DLD1 (cell line): ENCODE results near the gene ZNF136.

Source experiments
- in situ Hi-C: cut with HindIII; loops from 2 replicates; pipeline ENCODE4 v1.10.0; 2017; ENCODE audit warnings: low sequenced_read_pairs

Gene ZNF136

DNA sequence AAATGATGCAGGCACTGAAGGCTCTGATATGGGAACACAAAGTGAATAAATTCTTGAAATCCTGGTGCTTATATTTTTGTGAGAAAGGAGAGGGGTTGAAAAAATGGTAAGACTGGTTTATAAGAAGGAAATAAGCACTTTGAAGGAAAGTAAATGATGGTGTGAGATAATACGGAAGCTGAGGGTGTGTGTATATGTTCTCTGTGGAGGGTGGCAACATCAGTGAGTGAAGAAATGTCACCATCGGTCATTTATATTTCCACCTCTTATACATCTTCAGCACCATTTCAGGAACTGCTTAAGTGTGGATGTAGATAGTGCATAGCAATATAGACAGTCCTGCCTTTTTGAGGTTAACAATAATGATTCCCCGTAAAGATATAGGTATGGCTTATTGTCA, 17.5 kb downstream of the ZNF136 start:
- in situ Hi-C loops, result no loop called here

DNA sequence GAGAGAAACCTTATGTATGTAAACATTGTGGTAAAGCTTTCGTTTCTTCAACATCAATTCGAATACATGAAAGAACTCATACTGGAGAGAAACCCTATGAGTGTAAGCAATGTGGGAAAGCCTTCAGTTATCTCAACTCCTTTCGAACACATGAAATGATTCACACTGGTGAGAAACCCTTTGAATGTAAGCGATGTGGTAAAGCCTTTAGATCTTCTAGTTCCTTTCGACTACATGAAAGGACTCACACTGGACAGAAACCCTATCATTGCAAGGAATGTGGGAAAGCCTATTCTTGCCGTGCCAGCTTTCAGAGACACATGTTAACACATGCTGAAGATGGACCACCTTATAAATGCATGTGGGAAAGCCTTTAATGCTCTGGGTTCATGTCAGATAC, 24.7 kb downstream of the ZNF136 start:
- in situ Hi-C loops, result no loop called here

DNA sequence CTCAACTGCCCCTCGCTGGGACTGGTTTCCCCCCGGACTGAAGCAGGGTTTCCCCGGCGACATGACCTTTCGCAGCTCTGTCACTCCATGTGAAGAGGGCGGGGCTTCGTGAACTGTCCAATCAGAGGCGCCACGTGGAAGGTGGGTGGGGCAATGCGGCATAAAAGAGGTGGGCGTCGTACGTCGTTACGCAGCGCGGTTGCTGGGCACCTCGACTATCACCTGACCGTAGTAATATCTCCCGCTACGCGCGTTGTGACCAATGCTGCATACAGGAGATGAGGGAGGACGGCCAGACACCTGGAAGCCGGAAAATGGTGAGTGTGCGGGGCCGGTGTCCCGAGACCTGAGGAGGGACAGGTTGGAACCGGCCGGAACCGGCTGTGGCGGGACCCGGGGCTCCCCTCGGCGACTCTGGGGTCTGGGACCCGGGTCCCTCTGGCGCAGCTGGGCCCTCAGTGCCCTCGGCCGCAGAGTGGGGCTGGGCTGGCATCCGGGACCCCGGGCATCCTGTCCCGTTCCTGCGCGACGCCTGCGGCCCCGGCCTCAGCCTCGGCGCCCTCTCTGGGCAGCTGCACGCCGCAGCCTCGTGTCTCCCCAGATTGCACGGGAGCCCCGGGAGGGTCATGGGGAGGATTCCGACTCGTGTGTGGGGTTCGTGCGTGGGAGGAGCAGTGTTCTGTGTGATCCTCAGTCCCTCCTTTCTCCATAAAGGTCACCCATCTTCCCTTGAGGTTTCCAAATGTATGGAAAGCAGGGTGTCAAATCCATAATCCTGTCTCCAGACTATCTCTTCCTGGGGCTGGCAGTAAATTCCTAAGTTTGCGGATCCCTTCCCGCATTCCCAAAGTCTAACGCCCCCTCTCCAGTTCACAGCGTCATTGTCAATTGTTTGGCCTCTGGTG, 32.2 kb downstream of the ZNF136 start:
- in situ Hi-C loops, result no loop called here

DNA sequence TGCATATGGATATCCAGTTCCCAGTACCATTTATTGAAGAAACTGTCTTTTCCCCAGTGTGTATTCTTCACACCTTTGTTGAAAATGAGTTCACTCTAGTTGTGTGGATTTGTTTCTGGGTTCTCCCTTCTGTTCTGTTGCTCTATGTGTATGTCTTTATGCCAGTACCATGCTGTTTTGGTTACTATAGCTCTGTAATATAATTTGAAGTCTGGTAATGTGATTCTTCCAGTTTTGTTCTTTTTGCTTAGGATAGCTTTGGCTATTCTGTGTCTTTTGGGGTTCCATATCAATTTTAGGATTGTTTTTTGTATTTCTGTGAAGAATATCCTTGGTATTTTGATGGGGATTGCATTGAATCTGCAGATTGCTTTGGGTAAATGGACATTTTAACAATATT, 35.2 kb downstream of the ZNF136 start:
- in situ Hi-C loops, result no loop called here

DNA sequence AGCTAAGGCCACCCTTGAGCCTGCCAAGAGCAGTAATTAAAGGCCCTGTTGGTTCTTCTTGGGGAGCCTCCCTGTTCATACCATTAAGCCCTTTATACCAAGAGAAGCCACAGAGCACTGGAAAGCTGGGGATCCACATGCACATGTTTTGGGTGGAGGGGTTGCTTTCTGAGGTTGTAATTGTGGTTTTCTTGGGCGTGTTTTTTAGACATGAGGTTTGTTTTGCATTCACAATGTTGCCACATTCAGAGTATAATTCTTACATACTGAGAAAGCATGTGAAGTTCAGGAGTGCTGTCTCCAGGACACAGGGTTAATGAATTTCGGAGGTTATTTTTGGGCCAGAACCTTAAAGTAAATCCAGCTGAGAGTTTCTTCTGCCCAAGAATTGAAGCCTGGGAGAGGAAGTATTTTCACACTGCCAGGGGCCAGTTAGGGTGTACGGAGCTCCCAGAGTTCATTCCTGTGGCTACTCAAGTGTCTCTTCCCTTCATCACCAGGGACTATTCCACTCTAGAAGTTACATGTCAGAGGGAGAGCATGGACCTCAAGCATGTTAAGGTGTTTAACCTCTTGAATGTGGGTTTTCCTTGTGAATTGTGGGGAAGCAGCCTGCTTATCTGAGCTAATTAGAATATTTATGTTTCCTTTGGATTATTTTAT, 37.0 kb downstream of the ZNF136 start:
- in situ Hi-C loops, result no loop called here

DNA sequence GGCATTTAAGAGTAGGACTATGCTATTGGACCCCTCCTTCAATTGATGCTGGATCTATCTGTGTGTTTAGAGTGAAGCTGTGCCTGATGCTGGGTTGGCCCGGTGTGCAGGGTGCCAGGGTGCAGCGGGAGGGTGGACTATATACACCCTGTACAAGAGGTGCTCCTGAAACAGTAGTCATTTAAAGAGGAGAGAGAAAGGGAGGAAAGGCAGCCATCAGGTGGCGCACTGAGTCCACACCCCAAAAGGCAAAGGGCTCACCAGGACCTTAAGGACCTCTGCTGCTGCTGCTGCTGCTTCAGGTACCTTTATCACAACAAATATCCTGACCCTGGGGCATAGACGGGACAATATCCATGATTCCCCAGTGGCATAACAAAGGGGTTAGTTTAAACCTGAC, 39.4 kb downstream of the ZNF136 start:
- in situ Hi-C loops, result no loop called here

DNA sequence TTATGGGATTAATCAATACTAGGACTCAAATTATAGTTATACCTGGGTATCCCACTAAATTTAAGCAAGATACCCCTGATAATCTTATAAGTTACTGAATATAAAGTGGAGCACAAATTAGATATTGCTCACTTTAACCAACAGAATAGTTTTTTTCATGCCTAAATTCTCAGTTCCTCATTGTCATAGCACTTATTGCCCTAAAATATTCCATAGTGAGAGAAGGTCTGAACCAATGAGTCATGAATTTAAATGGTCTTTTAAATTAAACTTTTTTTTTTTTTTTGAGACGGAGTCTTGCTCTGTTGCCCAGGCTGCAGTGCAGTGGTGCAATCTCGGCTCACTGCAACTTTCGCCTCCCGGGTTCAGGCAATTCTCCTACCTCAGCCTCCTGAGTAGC, 42.4 kb downstream of the ZNF136 start:
- in situ Hi-C loops, result no loop called here

DNA sequence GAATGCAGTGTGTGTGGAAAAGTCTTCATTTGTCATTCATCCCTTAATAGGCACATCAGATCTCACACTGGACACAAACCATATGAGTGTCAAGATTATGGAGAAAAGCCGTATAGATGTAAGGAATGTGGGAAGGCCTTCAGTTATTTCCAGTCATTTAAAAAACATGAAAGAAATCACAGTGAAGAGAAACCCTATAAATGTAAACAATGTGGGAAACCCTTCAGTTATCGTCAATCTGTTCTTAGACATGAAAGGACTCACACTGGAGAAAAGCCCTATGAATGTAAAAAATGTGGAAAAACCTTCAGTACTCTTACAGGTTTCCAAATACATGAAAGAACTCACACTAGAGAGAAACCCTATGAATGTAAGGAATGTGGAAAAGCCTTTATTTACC, 45.3 kb downstream of the ZNF136 start:
- in situ Hi-C loops, result no loop called here

DNA sequence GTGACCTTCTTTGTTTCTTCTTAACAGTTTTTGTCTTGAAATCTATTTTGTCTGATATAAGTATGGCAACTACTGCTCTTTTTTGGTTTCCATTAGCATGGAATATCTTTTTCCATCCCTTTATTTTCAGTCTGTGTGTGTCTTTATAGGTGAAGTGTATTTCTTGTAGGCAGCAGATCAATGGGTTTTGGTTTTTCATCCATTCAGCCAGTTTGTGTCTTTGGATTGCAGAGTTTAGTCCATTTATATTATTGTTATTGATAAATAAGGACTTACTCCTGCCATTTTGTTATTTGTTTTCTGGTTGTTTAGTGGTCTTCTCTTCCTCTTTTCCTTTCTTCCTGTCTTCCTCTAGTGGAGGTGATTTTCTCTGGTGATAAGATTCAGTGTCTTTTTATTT, 54.4 kb downstream of the ZNF136 start:
- in situ Hi-C loops, result no loop called here

DNA sequence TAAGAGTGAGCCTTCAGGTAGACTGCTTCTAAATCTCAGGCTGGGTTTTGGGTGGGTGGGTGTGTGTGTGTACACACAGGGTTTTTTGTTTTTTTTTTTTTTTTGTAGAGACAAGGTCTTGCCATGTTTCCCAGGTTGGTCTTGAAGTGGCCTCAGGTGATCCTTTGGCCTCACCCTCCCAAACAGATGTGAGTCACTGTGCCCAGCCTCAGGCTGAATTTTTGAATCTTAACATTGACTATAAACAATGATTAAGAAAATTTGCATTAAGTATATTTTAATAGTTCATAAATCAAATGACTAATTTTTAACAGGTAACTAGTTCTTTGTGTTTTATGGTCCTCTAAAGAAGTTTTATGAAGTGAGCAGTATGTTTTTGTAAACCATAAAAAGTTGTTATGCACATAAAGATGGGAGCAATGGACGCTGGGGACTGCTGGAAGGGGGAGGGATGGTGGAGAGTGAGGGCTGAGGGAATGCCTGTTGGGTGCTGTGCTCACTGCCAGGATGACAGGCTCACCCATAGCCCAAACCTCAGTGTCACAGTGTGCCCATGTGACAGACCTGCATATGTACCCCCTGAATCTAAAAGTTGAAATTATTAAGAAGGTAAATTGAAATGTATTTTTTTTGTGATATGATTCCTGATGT, 60.2 kb downstream of the ZNF136 start:
- in situ Hi-C loops, result no loop called here

DNA sequence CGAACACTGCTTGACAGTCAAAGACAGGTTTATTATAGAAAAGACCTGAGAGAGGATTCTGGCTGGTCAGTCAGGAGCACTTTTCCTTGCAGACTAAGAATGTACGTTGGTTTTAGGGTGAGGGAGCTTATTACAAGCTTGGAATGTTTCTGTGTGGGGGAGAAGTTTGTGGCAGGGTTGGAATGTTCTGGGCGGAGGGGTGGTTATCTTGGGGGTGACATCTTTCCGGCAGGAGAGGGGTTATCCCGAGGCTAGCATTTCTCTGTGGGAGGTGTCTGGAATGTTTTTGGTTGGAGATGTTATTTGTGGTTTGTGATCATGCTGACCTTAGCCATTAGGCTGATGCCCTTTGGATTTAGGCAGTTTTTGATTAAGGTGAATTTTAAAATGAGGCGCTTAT, 61.8 kb downstream of the ZNF136 start:
- in situ Hi-C loops, result no loop called here

DNA sequence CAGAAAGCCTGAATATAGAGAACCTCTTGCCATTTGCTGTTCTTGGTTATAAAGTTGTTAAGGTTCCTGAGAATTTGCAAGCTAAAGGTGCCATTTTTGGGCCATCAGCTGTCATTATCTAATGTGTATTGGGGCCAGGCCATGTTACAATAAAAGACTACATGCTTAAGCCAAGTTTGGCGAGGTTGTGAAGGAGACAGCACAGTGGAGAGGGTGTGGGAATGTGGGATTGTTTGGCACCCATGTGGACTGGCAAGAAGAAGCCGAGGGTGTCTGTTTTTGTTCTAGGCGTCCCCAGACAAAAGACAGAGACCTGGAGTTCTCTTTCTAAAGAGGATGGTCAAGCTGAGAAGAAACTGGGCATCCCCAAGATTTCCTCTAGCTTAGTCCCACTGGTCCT, 67.1 kb downstream of the ZNF136 start:
- in situ Hi-C loops, result no loop called here

DNA sequence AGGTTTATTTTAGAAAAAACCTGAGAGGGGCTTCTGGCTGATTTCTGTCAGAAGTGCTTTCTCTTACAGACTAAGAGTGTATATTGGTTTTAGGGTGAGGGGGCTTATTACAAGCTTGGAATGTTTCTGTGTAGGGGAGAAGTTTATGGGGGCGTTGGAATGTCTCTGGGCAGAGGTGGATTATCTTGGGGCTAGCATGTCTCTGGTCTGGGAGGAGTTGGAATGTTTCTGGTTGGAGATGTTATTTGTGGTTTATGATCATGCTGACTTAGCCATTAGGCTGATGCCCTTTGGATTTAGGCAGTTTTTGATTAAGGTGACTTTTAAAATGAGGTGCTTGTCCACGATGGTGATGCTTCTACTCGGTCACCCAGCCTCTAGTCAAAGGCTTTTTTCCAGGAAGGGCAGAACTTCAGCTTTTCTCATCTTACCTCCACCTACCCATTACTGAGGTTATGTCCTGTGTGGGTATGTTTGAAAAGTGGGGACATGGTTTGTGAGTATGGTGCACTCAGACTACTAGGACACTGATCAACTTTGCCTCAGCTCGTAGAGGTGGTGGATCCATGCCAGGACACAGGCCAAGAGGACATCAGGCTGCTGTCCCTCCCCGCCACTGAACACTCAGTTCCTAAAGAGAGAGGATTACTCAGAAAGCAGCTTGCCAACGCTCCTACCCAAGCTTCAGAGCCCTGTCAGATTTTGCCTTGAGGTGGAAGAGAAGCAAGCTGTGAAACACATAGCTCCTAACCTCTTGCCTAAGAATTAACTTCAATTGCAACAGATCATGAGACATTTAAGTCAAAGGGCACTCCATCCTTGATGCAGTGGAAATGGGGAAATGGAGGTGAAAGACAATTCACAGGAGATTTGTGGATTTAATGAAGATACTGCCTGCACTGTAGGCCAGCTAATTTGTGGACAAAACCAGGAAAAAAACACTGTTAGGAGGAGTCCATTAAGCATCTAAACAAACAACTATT, 68.1 kb downstream of the ZNF136 start:
- in situ Hi-C loops, result no loop called here

DNA sequence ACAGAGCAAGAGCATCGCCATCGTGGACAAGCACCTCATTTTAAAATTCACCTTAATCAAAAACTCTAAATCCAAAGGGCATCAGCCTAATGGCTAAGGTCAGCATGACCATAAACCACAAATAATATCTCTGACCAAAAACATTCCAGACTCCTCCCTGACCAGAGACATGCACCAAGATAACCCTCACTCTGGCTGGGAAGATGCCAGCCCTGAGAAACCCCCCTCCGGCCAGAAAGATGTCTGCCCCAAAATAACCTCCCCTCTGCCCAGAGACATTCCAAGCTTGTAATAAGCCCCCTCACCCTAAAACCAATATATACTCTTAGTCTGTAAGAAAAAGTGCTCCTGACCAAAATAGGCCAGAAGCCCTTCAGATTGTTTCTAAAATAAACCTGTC, 70.1 kb downstream of the ZNF136 start:
- in situ Hi-C loops, result no loop called here

DNA sequence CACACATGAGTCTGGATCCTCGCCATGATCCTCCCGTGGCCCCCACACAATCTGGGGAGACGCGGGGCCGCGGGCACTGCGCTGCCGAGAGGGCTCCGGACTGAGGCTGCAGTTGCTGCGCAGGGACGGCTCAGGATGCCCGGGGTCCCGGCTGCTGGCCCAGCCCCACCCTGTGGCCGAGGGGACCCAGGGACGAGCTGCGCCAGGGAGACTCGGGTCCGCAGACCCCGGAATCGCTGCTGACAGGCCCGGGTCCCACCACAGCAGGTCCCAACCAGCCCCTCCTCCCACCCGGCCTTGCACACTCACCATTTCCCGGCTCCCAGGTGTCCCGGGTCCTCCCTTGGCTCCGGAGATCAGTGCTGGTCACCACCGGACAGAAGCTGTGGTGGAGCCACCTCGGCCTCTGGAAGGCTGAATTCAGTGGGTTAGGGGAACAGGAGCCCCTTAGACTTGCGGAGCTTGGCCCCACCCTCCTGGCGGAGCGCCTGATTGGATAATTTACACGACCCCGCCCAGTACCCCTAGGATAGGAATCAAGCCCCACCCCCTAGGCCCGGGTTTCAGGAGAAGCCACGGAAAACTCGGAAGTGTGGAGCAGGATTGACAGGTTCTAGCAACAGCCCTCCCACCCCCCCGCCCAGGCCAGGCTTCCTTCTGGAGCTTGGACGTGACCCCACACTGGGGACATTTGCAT, 74.4 kb downstream of the ZNF136 start:
- in situ Hi-C loops, result no loop called here
